Nephron (organoid): Measurements from ENCODE around the gene LSP1.

Experiments used
- H3K27ac Mint-ChIP-seq, 3 experiments: 2 replicates each; pipeline ENCODE4 v1.8.0; 2020; ENCODE audit warnings: mixed read lengths in 3 of 3, mild to moderate bottlenecking in 2 of 3, moderate library complexity in 1 of 3
- H3K27me3 Mint-ChIP-seq: 2 replicates; pipeline ENCODE4 v1.8.0; 2021; ENCODE audit warnings: low read depth, mild to moderate bottlenecking, moderate library complexity, mixed read lengths
- H3K36me3 Mint-ChIP-seq: 2 replicates; pipeline ENCODE4 v1.8.0; 2020; ENCODE audit warnings: low read depth, mixed read lengths
- H3K4me1 Mint-ChIP-seq: 2 replicates; pipeline ENCODE4 v1.8.0; 2020; ENCODE audit warnings: mixed read lengths
- H3K4me3 Mint-ChIP-seq, 3 experiments: 2 replicates each; pipeline ENCODE4 v1.8.0; 2020; ENCODE audit warnings: mild to moderate bottlenecking in 3 of 3, mixed read lengths in 3 of 3, moderate library complexity in 2 of 3
- H3K9me3 Mint-ChIP-seq: 2 replicates; pipeline ENCODE4 v1.8.0; 2020; ENCODE audit warnings: mixed read lengths
- TF ChIP-seq, protein P1 (sequence below), 3 experiments: fragments of 200-600 bp; sonication (generic); IDR thresholded peaks; one replicate each; pipeline ENCODE4 v1.5.0; 2021; ENCODE audit warnings: antibody characterized with exemption in 3 of 3; ENCODE audit not compliant: unreplicated experiment in 3 of 3

The LSP1 gene

DNA sequence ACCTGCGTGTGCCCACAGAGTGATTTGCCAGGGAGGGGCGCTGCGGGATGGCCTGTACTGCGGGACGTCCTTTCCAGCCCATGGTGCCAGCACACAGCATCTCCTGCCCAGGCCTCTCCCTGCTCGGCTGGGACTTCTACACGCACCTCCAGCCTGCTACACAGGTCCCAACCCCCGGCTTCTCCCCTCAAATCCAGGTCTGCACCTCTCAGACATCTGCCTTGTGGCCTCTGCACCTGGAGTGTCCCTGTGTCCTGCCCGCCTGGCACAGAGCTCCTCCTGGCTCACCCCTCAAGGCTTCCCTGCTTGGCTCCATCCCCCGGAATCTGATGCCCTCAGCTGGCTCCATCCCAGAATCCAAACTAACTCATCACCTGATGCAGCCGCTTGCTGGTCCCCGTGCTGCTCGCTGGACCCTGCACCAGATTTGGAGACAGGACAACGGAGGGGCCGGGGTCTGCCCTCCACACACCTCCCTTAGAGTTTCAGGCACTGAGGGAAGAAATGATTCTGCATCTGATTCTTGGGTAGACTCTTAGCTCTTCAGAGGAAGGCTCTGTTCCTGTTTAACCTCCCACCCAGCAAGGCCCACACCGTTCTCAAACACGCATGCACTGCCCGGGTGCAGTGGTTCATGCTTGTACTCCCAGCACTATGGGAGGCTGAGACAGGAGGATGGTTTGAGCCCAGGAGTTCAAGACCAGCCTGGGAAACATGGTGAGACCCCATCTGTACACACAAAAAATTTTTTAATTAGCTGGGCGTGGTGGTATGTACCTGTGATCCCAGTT, 4.0 kb upstream of the LSP1 start:
- no peak overlapping the region for H3K4me3 Mint-ChIP-seq
- H3K4me1 Mint-ChIP-seq = peaks cover 29% of the 10 kb centered on the region
- peaks cover 6% of the 10 kb centered on the region for H3K27me3 Mint-ChIP-seq

DNA sequence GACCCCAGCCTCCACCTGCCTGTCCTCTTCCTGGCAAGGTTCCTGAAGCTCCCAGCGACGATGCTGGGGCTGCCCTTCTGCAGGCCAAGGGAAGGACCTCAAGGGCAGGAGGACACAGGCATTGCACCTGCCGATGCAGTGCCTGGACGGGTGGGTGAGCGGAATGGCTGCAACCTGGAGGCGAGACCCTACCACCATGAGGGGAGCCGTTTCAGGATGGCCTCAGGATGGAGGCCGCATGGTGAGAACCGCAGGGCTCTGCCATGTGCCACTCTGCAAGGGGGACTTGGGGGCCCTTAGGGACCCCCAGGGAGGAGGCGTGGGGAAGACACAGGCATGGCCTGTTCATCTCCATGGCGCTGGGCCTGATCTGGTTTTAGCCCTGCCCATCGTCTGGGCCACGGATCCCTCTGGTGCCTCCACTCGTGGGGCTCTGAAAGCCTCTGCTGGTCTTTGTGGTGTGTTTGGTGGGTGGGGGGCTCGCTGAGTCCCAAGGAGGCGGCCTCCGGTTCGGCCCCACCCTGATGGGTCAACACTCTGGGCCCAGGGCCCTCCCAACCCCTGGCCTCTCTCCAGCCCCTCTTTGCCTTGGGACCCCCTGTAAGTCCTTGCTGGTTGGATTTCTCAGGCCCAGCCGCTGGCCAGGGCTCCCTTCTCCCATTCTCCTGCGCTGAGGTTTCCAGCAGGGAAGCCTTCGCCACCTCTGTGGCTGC, 1.3 kb upstream of the LSP1 start:
- Mint-ChIP-seq H3K9me3 (no peaks in the 10 kb centered on the region), H3K27me3 (no peaks in the 10 kb centered on the region), H3K4me3 (no peak overlapping the region), H3K27ac (peak overlapping the region in 1 of 3 experiments; percentile 14), H3K36me3 (no peaks in the 10 kb centered on the region), H3K4me1 (peaks cover 13% of the 10 kb centered on the region)
- TF ChIP-seq, protein P1, sequence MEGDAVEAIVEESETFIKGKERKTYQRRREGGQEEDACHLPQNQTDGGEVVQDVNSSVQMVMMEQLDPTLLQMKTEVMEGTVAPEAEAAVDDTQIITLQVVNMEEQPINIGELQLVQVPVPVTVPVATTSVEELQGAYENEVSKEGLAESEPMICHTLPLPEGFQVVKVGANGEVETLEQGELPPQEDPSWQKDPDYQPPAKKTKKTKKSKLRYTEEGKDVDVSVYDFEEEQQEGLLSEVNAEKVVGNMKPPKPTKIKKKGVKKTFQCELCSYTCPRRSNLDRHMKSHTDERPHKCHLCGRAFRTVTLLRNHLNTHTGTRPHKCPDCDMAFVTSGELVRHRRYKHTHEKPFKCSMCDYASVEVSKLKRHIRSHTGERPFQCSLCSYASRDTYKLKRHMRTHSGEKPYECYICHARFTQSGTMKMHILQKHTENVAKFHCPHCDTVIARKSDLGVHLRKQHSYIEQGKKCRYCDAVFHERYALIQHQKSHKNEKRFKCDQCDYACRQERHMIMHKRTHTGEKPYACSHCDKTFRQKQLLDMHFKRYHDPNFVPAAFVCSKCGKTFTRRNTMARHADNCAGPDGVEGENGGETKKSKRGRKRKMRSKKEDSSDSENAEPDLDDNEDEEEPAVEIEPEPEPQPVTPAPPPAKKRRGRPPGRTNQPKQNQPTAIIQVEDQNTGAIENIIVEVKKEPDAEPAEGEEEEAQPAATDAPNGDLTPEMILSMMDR (IDR thresholded peaks at IDR 0.05; ENCODE audit: unreplicated experiment in 3 of 3) = no peak

More for the DNA sequence above, 4.0 kb upstream of the LSP1 start:
- TF ChIP-seq, protein P1 (IDR thresholded peaks at IDR 0.05; ENCODE audit: unreplicated experiment in 3 of 3) = no peak
- Mint-ChIP-seq H3K9me3 (no peaks in the 10 kb centered on the region), H3K36me3 (no peaks in the 10 kb centered on the region), H3K27ac (peak overlapping the region in 1 of 3 experiments; percentile 40)

DNA sequence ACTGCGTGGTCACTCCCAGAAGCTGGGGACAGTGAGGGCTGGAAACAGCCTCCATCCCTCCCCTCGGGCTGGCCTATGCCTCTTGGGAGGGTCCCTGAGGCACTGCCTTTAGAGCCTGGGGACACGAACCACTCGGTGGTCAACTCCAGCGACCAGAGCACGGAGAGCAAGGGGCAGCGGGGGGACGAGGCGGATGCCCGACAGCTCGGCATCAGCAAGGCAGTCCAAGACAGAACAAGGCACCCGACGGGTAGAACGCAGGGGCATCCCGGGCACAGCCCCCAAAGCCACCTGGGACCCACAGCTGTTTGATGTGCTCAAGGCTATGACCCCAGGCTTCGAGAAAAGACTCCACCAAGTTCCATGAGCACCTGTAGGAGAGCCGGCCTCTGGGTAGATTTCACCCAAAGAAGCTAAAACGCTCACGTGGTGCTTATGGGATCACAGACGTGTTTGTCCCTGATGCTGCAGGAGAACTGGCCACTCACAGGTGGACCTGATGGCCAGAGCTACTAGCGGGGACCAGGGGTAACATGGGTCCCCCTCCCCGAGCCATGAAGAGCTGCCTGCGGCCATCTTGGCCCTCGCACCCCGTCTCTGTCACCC, 510 bp upstream of the LSP1 start:
- Mint-ChIP-seq H3K9me3 (no peaks in the 10 kb centered on the region), H3K4me3 (no peak overlapping the region), H3K36me3 (no peaks in the 10 kb centered on the region), H3K4me1 (peaks cover 8% of the 10 kb centered on the region), H3K27me3 (no peaks in the 10 kb centered on the region), H3K27ac (peak overlapping the region in 1 of 3 experiments; percentile 14)
- TF ChIP-seq, protein P1 (IDR thresholded peaks at IDR 0.05; ENCODE audit: unreplicated experiment in 3 of 3) = no peak

DNA sequence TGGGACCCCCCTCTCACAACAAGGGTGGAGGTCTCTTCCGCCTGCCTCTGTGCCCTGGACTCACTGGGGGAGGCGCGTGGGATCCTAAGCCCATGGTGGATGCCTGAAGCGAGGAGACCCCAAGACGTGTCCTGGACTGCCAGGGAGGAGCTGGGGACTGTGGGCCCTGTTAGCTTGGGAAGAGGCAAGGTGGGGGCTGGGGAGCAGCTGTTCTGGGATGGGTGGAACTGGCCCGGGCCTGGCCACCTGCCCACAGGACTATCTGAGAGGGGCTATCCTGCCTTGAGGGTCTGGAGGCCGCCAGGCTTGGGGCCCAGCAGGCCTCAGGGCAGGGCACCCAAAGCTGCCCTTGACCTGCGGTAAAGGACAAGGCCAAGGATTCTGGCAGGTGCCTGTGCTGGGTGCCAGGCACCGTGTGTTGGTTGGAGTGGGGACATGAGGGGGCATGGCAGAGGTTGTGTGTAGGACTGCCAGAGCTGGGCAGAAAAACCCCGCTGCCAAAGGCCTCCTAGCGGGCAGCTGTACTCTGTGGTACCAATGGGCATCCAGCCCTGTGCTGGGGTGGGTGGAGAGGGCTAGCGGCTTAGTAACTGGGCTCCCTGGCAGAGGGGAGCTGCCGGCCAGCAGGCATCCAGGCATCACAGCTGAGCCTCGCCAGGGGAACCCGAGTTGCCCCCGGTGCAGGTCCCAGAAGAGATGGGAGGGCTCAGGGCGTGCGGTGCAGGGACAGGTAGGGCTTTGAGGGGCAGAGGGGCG, 670 bp downstream of the LSP1 start:
- Mint-ChIP-seq H3K9me3 (no peaks in the 10 kb centered on the region), H3K4me3 (no peak overlapping the region), H3K36me3 (no peaks in the 10 kb centered on the region), H3K27ac (no peak overlapping the region), H3K4me1 (peaks cover 4% of the 10 kb centered on the region), H3K27me3 (no peaks in the 10 kb centered on the region)
- TF ChIP-seq, protein P1 (IDR thresholded peaks at IDR 0.05; ENCODE audit: unreplicated experiment in 3 of 3) = no peak

DNA sequence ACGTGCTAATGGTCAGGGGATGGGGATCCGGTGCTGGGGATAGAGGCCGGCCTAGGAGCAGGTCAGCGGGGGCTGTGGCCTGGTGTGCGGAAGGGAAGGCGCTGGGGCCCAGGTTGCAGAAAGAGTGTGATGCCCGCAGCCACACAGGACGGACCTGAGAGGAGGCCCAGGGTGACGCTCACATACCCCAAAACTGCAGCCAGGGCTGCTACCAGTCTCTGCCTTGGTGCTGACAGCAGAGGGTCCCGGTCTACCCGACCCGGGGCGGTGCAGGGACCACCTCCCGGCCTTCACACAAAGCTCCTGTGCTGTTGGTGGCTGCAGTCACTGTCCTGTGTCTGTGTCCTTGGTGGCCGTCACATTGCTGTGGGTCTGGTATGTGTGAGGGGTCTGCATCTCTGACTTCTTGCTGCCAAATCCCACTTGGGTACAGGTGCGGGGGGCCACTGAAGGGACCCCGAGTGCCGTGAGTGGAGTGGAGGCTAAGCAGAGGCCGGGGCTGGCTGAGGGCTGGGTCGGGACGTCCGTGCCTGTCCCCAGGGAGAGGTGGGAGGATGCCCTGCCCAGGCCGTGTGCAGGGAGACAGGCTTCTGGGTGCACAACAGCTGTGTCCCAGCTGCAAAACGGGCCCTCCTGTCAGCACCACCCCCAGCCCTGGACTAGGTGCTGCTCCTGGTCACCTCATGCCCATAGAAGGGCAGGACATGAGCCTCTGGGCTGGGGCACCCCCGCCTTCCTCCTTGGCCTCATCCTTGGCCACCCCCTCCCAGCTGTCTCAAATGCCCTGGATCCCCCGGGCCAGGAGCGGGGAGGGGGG, 1.5 kb downstream of the LSP1 start:
- H3K27ac Mint-ChIP-seq = no peak overlapping the region

More for the DNA sequence above, 1.5 kb downstream of the LSP1 start:
- Mint-ChIP-seq H3K36me3 (no peaks in the 10 kb centered on the region), H3K4me1 (peaks cover 4% of the 10 kb centered on the region), H3K9me3 (no peaks in the 10 kb centered on the region), H3K4me3 (no peak overlapping the region), H3K27me3 (no peaks in the 10 kb centered on the region)
- TF ChIP-seq, protein P1 (IDR thresholded peaks at IDR 0.05; ENCODE audit: unreplicated experiment in 3 of 3) = no peak
